Measurements from ENCODE around the gene LRP11. TPM values are rescaled to one million over a fixed set of nuclear protein-coding genes. Genes with fewer than 3 reads are reported as not detected.
"Not testable (repeated sequence)": the region's sequence is repeated elsewhere in the genome, so short reads cannot be mapped to it uniquely, and the experiment has no call there.

Gene LRP11
- total RNA-seq, 1 donor from 2014 or later, result 59.6 TPM

- Mint-ChIP-seq H3K4me3 (ENCODE audit: unreplicated experiment) (peak overlapping the region; percentile 60), H3K27me3 (ENCODE audit: unreplicated experiment) (no peaks in the 10 kb centered on the region), H3K36me3 (ENCODE audit: unreplicated experiment) (peaks cover 10% of the 10 kb centered on the region), H3K9me3 (ENCODE audit: unreplicated experiment) (no peaks in the 10 kb centered on the region), H3K4me1 (ENCODE audit: unreplicated experiment) (peaks cover 75% of the 10 kb centered on the region), H3K27ac (ENCODE audit: unreplicated experiment) (peak overlapping the region; percentile 96)
- DNase-seq (ENCODE audit: extremely low spot score, unreplicated experiment), result no peak
- no peak for TF ChIP-seq CTCF (IDR thresholded peaks at IDR 0.05)
These were observed 9.0 kb downstream of the LRP11 start for GRCh38 chr6:149855040-149855654.

- peaks cover 73% of the 10 kb centered on the region for H3K4me1 Mint-ChIP-seq (ENCODE audit: unreplicated experiment)
- no peaks in the 10 kb centered on the region for H3K27me3 Mint-ChIP-seq (ENCODE audit: unreplicated experiment)
- H3K36me3 Mint-ChIP-seq (ENCODE audit: unreplicated experiment), result peaks cover 13% of the 10 kb centered on the region
- peak overlapping the region; percentile 96 for H3K27ac Mint-ChIP-seq (ENCODE audit: unreplicated experiment)
- DNase-seq (ENCODE audit: extremely low spot score, unreplicated experiment), result no peak
- no peaks in the 10 kb centered on the region for H3K9me3 Mint-ChIP-seq (ENCODE audit: unreplicated experiment)
- TF ChIP-seq CTCF (IDR thresholded peaks at IDR 0.05), result no peak
- peak overlapping the region; percentile 60 for H3K4me3 Mint-ChIP-seq (ENCODE audit: unreplicated experiment)
These were observed 9.6 kb downstream of the LRP11 start for GRCh38 chr6:149854532-149854931.

DNA sequence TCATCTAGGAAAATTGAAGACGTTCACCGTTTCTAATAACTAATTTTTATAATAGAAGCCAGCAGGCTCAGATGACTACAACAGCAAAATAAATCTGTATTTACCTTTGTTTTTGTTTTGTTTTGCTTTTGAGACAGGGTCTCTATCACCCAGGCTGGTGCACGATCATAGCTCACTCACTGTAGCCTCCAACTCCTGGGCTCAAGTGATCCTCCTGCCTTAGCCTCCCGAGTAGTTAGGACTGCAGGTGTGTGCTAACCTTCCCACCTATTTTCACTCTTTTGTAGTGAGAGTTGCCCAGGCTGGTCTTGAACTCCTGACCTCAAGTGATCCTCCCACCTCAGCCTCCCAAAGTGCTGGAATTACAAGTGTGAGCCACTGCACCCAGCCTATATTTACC lies 10.1 kb downstream of the LRP11 start:
- not testable (repeated sequence) for H3K4me3 Mint-ChIP-seq (ENCODE audit: unreplicated experiment); H3K27me3 Mint-ChIP-seq (ENCODE audit: unreplicated experiment); DNase-seq (ENCODE audit: extremely low spot score, unreplicated experiment); H3K9me3 Mint-ChIP-seq (ENCODE audit: unreplicated experiment)
- Mint-ChIP-seq H3K27ac (ENCODE audit: unreplicated experiment) (peak overlapping the region; percentile 96), H3K36me3 (ENCODE audit: unreplicated experiment) (peaks cover 13% of the 10 kb centered on the region), H3K4me1 (ENCODE audit: unreplicated experiment) (peaks cover 68% of the 10 kb centered on the region)

GRCh38 chr6:149852881-149853280 lies 11.3 kb downstream of the LRP11 start:
- no peak overlapping the region for H3K4me3 Mint-ChIP-seq (ENCODE audit: unreplicated experiment)
- H3K36me3 Mint-ChIP-seq (ENCODE audit: unreplicated experiment), result peaks cover 13% of the 10 kb centered on the region
- no peaks in the 10 kb centered on the region for H3K9me3 Mint-ChIP-seq (ENCODE audit: unreplicated experiment)
- peak overlapping the region; percentile 75 for H3K27ac Mint-ChIP-seq (ENCODE audit: unreplicated experiment)
- TF ChIP-seq CTCF (IDR thresholded peaks at IDR 0.05), result no peak
- no peak for DNase-seq (ENCODE audit: extremely low spot score, unreplicated experiment)
- no peaks in the 10 kb centered on the region for H3K27me3 Mint-ChIP-seq (ENCODE audit: unreplicated experiment)
- peaks cover 62% of the 10 kb centered on the region for H3K4me1 Mint-ChIP-seq (ENCODE audit: unreplicated experiment)

DNA sequence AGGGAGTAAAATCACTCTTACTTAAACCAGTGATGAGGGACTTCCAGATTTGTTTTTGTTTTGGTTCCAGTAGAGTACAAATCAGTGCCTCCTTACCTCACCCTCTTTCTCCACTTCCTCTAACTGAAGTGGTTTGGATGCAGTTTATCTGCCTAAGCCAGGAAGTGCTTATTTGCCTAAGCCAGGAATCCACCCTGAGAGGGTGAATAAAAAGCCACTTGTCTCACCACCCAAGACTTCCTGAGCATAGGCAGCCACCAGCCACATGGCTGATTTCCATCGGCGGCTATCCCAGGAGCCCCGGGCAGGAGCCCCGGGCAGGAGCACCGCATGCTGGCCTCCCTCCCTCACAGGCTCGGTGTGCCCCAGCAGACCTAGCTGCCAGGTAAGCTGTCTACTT lies 12.0 kb downstream of the LRP11 start:
- DNase-seq (ENCODE audit: extremely low spot score, unreplicated experiment), result no peak
- no peak overlapping the region for H3K4me3 Mint-ChIP-seq (ENCODE audit: unreplicated experiment)
- H3K27me3 Mint-ChIP-seq (ENCODE audit: unreplicated experiment), result no peaks in the 10 kb centered on the region
- H3K36me3 Mint-ChIP-seq (ENCODE audit: unreplicated experiment), result peaks cover 13% of the 10 kb centered on the region
- H3K4me1 Mint-ChIP-seq (ENCODE audit: unreplicated experiment), result peaks cover 61% of the 10 kb centered on the region
- no peak for TF ChIP-seq CTCF (IDR thresholded peaks at IDR 0.05)
- no peaks in the 10 kb centered on the region for H3K9me3 Mint-ChIP-seq (ENCODE audit: unreplicated experiment)
- H3K27ac Mint-ChIP-seq (ENCODE audit: unreplicated experiment), result peak overlapping the region; percentile 75

Measured in osteocyte (in vitro differentiated cells).